Heart left ventricle (tissue), 16 donors: ENCODE results near the gene EIF2AK3. TPM values are rescaled to one million over a fixed set of nuclear protein-coding genes. Genes with fewer than 3 reads are reported as not detected.

Experiments used
- ATAC-seq, 4 donors: fragments of 200-7000 bp; cut with Tn5 transposase; one replicate each; pipeline ENCODE4 v1.9.1; 2020 to 2022; ENCODE audit warnings: moderate library complexity in 4 of 4, mild to moderate bottlenecking in 3 of 4, moderate number of reproducible peaks in 1 of 4
- DNase-seq, 5 donors: peaks; one replicate each; pipeline ENCODE4 v3.0.0-alpha.2; 2020
- H3K27ac ChIP-seq, 12 donors: fragments of 200-600 bp; sonication (generic) in 4 of 12; one replicate each; pipeline versions ENCODE4 v1.5.0 to v1.8.0; 2016 to 2022; ENCODE audit warnings: mild to moderate bottlenecking in 2 of 12
- H3K27me3 ChIP-seq, 9 donors: fragments of 200-600 bp; sonication (generic) in 2 of 9; one replicate each; pipeline versions ENCODE4 v1.5.1 to v1.8.0; 2016 to 2022; ENCODE audit warnings: mild to moderate bottlenecking in 3 of 9
- H3K36me3 ChIP-seq, 9 donors: fragments of 200-600 bp; sonication (generic) in 2 of 9; one replicate each; pipeline versions ENCODE4 v1.5.0 to v1.8.0; 2018 to 2022; ENCODE audit warnings: mild to moderate bottlenecking in 2 of 9
- H3K4me1 ChIP-seq, 12 donors: fragments of 200-600 bp; sonication (generic) in 4 of 12; one replicate each; pipeline versions ENCODE4 v1.5.0 to v1.8.0; 2016 to 2022; ENCODE audit warnings: mild to moderate bottlenecking in 3 of 12
- H3K4me3 ChIP-seq, 12 donors: fragments of 200-600 bp; sonication (generic) in 4 of 12; one replicate each; pipeline versions ENCODE4 v1.5.0 to v1.8.0; 2017 to 2022; ENCODE audit warnings: mild to moderate bottlenecking in 9 of 12, moderate library complexity in 4 of 12
- H3K9me3 ChIP-seq, 12 donors: fragments of 200-600 bp; sonication (generic) in 4 of 12; one replicate each; pipeline versions ENCODE4 v1.5.0 to v1.8.0; 2016 to 2022; ENCODE audit warnings: mild to moderate bottlenecking in 1 of 12
- CTCF ChIP-seq, 12 donors: fragments of 200-600 bp; sonication (generic) in 4 of 12; IDR thresholded peaks; one replicate each; pipeline versions ENCODE4 v1.5.0 to v1.8.0; 2018 to 2022; ENCODE audit warnings: antibody characterized with exemption in 12 of 12, mild to moderate bottlenecking in 5 of 12
- POLR2A ChIP-seq, 2 donors: fragments of 450-650 bp; IDR thresholded peaks; one replicate each; pipeline ENCODE4 v1.6.1; 2017; ENCODE audit warnings: antibody characterized with exemption in 2 of 2, mild to moderate bottlenecking in 2 of 2, moderate library complexity in 2 of 2
- WGBS, 4 donors: extraction: QIAGEN DNeasy Blood & Tissue Kit in 2 of 4; methylation state at CpG; one replicate each; pipeline versions ENCODE4 v1.1.5 to v1.1.7; 2013 to 2018; 5-methylcytosine and 5-hydroxymethylcytosine counted together
- intact Hi-C, 10 donors: fragments of 100-400 bp; cut with DNase I; formaldehyde crosslinking; loops; one replicate each; pipeline versions ENCODE4 v1.11.1 to v1.14.2; 2022
- polyA plus RNA-seq, 2 donors: library from polyadenylated mRNA; stranded (reverse); fragments of 200-250 nt; gene quantifications; one replicate each; pipeline ENCODE4 v1.2.3, GENCODE V29; 2013
- total RNA-seq, 9 donors: library from RNA; depleted of rRNA in 2 of 9; stranded (reverse); fragments of >200 nt in 2 of 9; fragmentation: NEBNext Ultra II Directional in 3 of 9; extraction: Animal tissue kit (Norgen Biotek cat#: 25700) in 3 of 9; gene quantifications; one replicate each; pipeline versions ENCODE4 v1.1.0 to v1.2.4, GENCODE V29; 2016 to 2023
- donor health status: ischemic (EF 13 %, LVEDD 7.1; RV severe dilation, severe dysfunction).
- donor health status: healthy with polysubstance abuse.
- donor health status: DM: no; HTN: yes; CAD: no.
- donor health status: DM: no; HTN: no; CAD: no.
- donor health status: ischemic (EF 25% LVEDD 6.9; RV normal size, moderate dysfunction).
- donor health status: ischemic (EF 25% LVEDD 5.7; RV mildly dilated, moderate dysfunction).
- donor health status: healthy.
- donor health status: DM: yes; HTN: yes; CAD: no.
- donor health status: ischemic (EF 35%, LVEDD 5.7; RV mildly dilated, moderate dysfunction).
- donor health status: nonischemic (EF 11% LVEDD 7.7; RV severe dilation, severe dysfunction).
- donor health status: DM: yes; HTN: yes; CAD: no.
- donor health status: PGD.
- donor health status: ischemic (EF 29% LVEDD 5.4; RV normal size, mild dysfunction).
- donor health status: nonischemic (EF 23%, LVEDD 6.1; RV moderate dilation, normal function).

The EIF2AK3 gene
- total and polyA plus RNA-seq, 11 donors, result 2.7 to 29.9 (median 10.9) TPM

DNA sequence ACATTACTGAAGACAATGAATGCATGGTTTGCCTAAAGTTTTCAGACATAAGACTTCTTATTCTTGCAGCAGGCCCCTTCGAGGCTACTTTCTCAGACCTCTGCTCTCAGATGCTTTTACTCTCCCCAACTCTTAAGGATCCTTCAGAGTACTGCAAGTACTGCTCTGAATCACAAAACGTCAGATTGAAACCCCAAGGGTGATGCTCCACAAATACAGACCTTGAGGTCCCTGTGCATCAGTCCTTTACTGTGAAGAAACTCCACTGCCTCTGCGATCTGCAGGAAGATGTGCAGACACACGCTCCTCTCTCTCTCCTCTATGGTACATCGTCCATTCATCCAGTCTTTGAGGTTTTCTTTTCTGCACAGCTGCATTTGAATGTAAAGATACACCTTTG is 52.8 kb downstream of the EIF2AK3 start:
- ATAC-seq, result no peak
- intact Hi-C loops, result no loop called here
- H3K27me3 ChIP-seq, result no peaks in the 10 kb centered on the region
- no peak for DNase-seq
- no peak for TF ChIP-seq CTCF (IDR thresholded peaks at IDR 0.05)
- no peaks in the 10 kb centered on the region for H3K4me1 ChIP-seq
- 82 to 91% (median 88%) methylated on average over 5 of the region's 5 CpGs for WGBS, 4 donors
- H3K4me3 ChIP-seq, result no peak overlapping the region
- H3K36me3 ChIP-seq, result peaks cover 0 to 100% (median 93%) of the 10 kb centered on the region in 9 donors
- no peaks in the 10 kb centered on the region for H3K9me3 ChIP-seq
- no peak overlapping the region for H3K27ac ChIP-seq

DNA sequence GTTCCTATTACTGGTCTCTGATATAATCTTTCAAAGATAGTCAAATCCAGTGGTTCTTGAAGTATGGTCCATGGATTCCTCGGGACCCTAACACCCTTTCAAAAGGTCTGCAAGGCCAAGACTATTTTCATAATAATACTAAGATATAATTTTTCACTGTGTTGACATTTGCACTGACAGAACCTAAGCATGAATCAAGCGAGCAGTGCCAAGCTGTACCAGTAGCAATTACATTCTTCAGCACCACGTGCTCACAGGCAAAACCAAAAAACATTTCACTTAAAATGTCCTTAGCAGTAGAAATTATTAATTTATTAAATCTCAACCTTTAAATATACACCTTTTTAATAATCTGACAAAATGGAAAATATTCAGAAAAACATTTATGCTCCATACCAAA is 59.1 kb downstream of the EIF2AK3 start:
- no peak for TF ChIP-seq CTCF (IDR thresholded peaks at IDR 0.05)
- TF ChIP-seq POLR2A (IDR thresholded peaks at IDR 0.05), result no peak
- Histone ChIP-seq H3K4me3 (no peak overlapping the region), H3K27ac (no peak overlapping the region), H3K27me3 (no peaks in the 10 kb centered on the region), H3K9me3 (no peaks in the 10 kb centered on the region), H3K4me1 (no peaks in the 10 kb centered on the region), H3K36me3 (peaks cover 0 to 88% (median 54%) of the 10 kb centered on the region in 9 donors)
- WGBS, 4 donors, result 87 to 92% (median 91%) methylated on average over 3 of the region's 3 CpGs
- DNase-seq (no peak), ATAC-seq (no peak)
- intact Hi-C loops, result no loop called here

GRCh38 chr2:88564402-88564801 is 62.9 kb downstream of the EIF2AK3 start:
- DNase-seq (no peak), ATAC-seq (no peak)
- TF ChIP-seq POLR2A (IDR thresholded peaks at IDR 0.05), result no peak
- no peak for TF ChIP-seq CTCF (IDR thresholded peaks at IDR 0.05)
- intact Hi-C loops, result no loop called here
- no peak overlapping the region for H3K4me3 ChIP-seq
- H3K4me1 ChIP-seq, result no peaks in the 10 kb centered on the region
- 94 to 98% (median 96%) methylated on average over 2 of the region's 2 CpGs for WGBS, 4 donors
- no peak overlapping the region for H3K27ac ChIP-seq
- peaks cover 0 to 88% (median 57%) of the 10 kb centered on the region in 9 donors for H3K36me3 ChIP-seq
- H3K9me3 ChIP-seq, result no peaks in the 10 kb centered on the region
- no peaks in the 10 kb centered on the region for H3K27me3 ChIP-seq

- no peaks in the 10 kb centered on the region for H3K4me1 ChIP-seq
- peaks cover 0 to 88% (median 55%) of the 10 kb centered on the region in 9 donors for H3K36me3 ChIP-seq
- TF ChIP-seq POLR2A (IDR thresholded peaks at IDR 0.05), result no peak
- TF ChIP-seq CTCF (IDR thresholded peaks at IDR 0.05), result no peak
- H3K9me3 ChIP-seq, result no peaks in the 10 kb centered on the region
- H3K27ac ChIP-seq, result no peak overlapping the region
- ATAC-seq, result no peak
- H3K27me3 ChIP-seq, result no peaks in the 10 kb centered on the region
- WGBS, 4 donors, result 61 to 72% (median 67%) methylated on average over 2 of the region's 2 CpGs
- no peak overlapping the region for H3K4me3 ChIP-seq
- no peak for DNase-seq
- intact Hi-C loops, result no loop called here
Measured at GRCh38 chr2:88563129-88563528, 64.1 kb downstream of the EIF2AK3 start.
